Measurements from ENCODE around the gene RPS28.
"Not testable (repeated sequence)": the region's sequence is repeated elsewhere in the genome, so short reads cannot be mapped to it uniquely, and the experiment has no call there.

Gene RPS28

DNA sequence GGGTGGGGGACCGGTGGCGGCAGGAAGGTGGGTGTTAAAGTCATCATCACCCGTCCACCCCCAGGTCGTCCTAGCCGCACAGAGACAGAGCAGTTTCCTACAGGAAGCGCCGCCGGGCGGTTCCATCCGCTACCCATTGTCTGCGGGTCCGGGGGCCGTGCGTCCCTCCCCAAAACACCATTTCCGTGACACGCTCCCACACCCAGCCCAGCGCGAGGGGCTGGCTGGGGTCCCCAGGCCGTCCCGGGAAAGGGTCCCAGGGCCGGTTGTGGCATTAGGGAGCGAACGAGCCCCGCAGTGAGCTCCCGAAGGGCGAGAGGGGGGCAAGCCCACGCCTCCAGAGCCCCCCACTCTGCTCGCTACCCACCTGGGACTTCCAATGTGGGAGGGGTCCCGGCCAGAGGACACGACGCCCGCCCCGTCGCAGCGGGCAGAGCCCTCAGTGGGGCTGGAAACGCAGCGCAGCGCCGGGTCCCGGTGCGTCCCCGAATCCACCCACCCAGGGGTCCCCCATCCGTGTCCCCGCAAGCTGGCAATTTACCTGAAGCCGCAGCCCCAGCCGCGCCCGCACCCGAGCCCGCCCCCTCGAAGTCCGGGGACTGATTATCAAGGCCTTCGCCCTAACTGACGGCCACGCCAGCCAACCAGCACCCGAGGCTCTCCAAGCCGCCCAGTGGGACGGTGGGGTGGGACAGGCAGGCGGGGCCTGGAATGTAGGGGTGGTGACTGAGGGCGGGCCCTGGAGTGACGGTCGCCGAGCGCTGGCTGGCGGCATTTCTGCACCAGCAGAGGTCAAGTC, 21.6 kb downstream of the RPS28 start, which contains the start of gene KANK3:
TSS of gene KANK3 (minus strand) at position 579 of the 799 bp plus-strand sequence. CDS start 5,434 bp downstream, outside the sequence.
- DNase-seq (ENCODE audit: low read depth): peak; percentile 79

DNA sequence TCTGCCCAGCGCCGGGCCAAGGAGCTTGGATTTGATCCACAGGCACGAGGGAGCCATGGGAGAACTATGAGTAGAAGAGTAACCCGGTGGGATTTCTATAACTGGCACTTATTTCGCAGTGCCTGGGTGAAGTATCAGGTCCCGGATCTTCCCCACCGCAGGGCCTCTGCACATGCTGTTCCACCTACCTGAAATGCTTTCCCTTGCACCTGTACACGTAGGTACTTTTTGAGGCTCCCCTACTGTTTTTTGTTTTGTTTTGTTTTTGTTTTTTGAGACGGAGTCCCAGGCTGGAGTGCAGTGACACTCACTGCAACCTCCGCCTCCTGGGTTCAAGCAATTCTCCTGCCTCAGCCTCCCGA, 22.2 kb downstream of the RPS28 start:
- DNase-seq (ENCODE audit: low read depth): no peak

DNA sequence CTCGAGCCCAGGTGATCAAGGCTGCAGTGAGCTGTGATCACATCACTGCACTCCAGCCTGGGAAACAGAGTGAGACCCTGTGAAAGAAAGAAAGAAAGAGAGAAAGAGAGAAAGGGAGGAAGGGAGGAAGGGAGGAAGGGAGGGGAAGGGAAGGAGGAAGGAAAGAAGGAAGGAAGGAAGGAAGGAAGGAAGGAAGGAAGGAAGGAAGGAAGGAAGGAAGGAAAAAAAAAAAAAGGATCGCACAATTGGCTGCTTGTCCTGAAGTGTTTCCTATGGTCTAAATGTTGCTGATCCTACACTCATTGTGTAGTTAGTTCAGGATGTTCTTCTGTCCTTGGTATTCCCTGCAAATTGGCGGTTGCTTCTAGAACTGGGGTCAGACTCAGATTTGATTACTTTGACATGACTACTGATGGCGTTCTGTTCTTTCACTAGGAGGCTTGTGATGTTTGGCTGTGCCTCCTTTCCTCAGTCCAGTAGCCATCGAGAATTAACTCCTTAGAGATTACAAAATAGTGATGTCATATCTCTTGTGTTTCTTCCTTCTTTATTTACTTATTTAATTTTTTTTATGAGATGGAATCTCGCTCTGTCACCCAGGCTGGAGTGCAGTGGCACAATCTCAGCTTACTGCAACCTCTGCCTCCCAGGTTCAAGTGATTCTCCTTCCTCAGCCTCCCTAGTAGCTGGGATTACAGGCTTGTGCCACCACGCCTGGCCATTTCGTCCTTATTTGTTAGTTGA, 28.5 kb downstream of the RPS28 start:
- not testable (repeated sequence) for DNase-seq (ENCODE audit: low read depth)

DNA sequence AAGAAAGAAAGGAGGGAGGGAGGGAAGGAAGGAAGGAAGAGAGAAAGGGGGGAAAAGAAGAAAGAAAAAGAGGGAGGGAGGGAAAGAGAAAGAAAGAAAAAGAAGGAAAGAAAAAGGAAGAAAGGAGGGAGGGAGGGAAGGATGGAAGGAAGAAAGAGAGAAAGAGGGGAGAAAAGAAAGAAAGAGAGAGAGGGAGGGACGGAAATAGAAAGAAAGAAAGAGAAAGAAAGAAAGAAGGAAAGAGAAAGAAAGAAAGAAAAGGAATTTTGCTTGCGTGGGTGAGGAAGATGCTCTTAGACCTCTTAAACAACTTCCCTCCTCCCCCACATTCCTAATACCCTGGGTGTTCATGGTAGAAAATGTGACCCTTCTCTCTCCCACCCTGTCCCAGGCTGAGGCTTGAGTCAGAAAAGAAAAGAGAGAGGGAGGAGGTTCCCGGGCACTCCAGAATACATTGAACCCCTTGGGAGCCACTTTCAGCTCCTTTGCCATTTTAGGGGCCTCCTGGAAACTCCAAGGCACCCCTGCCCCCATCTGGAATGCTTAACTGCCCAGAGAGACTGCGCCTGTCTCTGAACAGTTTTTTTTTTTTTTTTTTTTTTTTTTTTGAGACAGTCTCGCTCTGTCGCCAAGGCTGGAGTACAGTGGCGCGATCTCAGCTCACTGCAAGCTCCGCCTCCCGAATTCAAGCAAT, 31.0 kb downstream of the RPS28 start:
- no peak for DNase-seq (ENCODE audit: low read depth)

DNA sequence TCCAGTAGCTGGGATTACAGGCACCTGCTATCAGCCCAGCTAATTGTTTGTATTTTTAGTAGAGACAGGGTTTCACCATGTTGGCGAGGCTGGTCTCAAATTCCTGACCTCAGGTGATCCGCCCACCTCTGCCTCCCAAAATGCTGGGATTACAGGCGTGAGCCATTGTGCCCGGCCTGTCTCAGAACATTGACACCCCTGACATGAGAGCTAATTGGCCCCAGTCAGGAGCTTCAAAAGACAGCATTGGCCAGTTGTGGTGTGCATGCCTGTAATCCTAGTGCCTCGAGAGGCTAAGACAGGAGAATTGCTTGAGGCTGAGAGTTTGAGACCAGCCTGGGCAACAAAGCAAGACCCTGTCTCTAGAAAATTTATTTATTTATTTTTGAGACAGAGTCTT, 31.5 kb downstream of the RPS28 start:
- DNase-seq (ENCODE audit: low read depth): not testable (repeated sequence)

DNA sequence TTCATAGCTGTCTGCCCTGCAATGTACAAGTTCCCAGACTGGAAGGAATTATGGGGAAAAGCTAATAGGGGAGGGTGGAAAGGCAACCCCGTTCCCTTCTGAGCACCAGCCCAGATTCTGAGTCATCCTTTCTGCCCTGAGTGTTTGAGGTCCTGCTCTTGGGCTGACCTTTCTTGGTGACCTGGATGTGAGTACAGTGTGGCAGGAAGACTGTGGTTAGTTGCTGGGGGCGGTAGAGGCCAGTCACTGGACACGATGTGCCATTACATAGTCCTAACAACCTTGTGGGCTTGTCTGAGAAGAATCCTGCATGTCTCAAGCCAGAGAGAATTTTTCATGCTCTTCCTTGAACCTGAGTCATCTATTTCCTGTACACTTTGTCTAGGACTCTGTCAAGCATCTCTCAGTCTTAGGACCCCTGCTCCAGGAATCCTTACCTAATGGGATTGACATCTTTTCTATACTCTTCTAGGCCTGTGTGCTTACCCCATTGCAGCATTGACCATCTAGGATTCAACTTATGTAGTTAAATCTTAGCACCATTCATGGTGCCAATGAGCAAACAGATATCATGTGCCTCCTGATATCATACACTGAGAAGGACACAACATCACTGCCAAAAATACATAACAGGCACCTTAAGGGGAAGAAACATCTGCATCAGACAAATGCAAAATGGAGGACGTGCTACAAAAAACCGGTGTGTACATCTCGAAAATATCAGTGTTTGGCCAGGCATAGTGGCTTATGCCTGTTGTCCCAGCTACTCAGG, 34.5 kb downstream of the RPS28 start:
- DNase-seq (ENCODE audit: low read depth): peak; percentile 99

DNA sequence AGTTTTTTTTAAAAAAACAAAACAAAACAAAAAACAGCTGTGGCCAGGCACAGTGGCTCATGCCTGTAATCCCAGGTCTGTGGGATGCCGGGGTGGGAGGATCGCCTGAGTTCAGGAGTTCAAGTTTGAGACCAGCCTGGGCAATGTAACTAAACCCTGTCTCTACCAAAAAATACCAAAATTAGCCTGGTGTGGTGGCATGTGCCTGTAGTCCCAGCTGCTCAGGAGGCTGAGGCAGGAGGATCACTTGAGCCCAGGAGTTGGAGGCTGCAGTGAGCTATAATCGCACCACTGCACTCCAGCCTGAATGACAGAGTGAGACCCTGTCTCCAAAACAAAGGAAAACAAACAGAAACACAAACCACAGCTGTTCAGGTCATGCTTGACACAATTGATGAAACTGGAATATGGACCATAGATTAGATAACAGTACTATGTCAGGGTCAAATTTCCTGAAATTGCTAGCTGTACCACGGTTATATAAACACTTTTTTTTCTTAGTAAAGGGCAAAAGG, 35.8 kb downstream of the RPS28 start:
- no peak for DNase-seq (ENCODE audit: low read depth)

DNA sequence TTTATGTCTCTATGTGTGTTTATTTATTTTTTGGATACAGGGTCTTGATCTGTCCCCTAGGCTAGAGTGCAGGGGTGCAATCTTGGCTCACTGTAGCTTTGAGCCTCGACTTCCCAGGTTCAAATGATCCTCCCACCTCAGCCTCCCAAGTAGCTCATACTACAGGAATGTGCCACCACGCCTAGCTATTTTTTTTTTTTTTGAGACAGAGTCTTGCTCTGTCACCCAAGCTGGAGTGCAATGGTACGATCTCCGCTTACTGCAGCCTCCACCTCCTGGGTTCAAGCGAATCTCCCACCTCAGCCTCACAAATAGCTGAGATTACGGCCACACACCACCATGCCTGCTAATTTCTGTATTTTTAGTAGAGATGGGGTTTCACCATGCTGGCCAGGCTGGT, 37.7 kb downstream of the RPS28 start:
- DNase-seq (ENCODE audit: low read depth): no peak

DNA sequence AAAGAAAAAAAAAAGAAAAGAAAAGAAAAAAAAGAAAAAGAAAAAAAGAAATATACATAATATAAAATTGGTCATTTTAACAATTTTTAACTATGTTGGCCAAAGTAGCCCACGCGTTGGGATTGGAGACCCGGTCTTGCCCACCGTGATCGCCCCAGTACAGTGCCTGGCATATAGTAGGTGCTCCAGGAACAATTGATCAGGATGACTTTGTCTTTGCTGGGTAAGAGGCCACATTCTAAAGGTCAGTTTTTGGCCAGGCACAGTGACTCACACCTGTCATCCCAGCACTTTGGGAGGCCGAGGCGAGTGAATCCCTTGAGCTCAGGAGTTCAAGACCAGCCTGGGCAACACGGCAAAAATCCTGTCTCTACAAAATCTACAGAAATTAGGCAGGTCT, 38.9 kb downstream of the RPS28 start:
- no peak for DNase-seq (ENCODE audit: low read depth)

DNA sequence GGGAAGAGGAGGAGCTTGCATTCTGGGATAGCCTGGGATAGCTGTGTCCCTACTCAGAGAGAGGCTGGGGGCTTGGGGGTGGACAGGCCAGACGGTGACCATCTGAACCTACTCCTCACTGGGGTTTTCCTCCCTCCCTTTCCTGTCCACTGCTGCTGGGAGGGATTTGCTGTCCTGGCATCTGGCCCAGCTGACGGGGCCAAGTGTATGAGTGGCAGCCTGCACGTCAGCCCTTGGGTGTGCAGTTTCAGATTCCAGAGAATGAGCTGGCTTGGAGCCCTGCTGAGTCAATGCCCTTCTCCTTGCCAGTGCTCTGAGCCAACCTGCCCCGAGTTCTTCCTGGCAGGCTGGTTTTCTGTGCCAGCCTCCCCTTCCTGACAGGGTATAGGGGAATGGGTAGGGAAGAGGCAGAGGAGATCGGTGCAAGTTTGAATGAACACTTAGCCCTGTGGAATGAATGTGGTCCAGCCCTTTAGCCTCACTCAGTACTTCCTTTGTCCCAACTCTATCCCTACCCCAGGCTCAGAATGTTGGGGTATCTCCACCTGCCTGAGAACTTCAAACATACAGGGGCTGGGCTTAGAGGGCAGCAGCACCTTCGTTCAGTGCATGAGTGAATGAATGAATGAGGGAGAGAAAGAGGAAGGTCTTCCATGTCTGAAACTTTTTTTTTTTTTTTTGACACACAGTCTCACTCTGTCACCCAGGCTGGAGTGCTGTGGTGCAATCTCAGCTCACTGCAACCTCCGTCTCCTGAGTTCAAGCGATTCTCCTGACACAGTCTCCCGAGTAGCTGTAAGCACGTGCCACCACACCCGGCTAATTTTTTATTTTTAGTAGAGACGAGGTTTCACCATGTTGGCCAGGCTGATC, 40.9 kb downstream of the RPS28 start:
- DNase-seq (ENCODE audit: low read depth): peak; percentile 94

DNA sequence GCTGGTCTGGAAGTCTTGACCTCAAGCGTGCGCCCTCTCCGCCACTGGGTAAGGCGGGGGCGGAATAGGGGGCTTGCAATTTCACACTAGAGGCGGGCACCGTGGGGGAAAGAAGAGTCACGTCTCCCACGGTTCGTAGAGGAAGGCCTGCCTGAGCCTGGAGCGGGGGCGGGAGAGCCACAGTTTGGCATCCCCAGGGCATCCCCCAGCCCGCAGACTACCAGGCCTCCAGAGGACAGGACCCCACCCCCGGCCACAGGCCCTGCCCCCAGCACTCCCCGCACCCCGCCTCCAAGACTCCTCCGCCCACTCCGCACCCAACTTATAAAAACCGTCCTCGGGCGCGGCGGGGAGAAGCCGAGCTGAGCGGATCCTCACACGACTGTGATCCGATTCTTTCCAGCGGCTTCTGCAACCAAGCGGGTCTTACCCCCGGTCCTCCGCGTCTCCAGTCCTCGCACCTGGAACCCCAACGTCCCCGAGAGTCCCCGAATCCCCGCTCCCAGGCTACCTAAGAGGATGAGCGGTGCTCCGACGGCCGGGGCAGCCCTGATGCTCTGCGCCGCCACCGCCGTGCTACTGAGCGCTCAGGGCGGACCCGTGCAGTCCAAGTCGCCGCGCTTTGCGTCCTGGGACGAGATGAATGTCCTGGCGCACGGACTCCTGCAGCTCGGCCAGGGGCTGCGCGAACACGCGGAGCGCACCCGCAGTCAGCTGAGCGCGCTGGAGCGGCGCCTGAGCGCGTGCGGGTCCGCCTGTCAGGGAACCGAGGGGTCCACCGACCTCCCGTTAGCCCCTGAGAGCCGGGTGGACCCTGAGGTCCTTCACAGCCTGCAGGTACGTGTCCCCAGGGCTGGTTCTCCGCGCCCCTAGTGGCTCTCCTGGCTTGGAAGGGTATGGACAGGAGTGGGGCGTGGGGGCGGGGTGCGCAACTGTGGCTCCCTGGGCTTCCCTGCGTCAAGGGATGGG, 42.8 kb downstream of the RPS28 start, which contains the start of gene ANGPTL4:
TSS of gene ANGPTL4 (plus strand) at position 353 of the 969 bp plus-strand sequence. CDS start at position 520, 167 bp downstream.
- DNase-seq (ENCODE audit: low read depth): no peak

DNA sequence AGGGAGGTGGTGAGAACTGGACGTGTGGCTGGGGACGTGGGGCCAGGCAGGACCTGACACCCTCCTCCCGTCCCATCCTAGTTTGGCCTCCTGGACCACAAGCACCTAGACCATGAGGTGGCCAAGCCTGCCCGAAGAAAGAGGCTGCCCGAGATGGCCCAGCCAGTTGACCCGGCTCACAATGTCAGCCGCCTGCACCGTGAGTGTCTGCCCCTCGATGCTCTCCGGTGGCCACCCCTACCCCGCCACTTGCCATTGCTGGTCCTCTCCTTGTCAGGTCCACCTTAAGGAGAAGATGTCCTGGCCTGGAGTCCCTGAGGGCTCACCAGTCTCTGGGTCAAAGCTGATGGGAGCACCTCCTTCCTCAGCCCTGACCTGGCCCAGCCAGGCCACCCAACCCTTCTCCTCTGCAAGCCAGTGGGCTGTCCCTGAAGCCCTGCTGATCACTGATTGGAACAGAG, 44.9 kb downstream of the RPS28 start:
- no peak for DNase-seq (ENCODE audit: low read depth)

DNA sequence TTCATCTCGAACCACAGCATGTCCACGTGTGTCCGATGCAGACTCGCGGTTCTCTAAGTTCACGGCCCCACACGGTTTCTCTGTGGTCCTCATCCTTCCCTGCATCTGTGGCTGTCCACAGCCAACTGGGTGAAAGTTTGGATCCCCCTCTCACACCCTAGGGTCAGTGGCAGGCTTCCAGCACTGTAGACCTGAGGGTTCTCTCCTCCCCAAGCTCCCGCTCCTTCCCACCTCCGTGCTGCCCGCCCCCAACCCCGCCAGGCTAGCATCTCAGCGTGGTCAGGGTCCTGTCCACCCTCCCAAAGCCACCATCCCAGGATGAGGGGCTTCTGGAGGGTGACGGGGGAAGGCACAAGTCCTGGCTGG, 45.6 kb downstream of the RPS28 start:
- DNase-seq (ENCODE audit: low read depth): no peak

DNA sequence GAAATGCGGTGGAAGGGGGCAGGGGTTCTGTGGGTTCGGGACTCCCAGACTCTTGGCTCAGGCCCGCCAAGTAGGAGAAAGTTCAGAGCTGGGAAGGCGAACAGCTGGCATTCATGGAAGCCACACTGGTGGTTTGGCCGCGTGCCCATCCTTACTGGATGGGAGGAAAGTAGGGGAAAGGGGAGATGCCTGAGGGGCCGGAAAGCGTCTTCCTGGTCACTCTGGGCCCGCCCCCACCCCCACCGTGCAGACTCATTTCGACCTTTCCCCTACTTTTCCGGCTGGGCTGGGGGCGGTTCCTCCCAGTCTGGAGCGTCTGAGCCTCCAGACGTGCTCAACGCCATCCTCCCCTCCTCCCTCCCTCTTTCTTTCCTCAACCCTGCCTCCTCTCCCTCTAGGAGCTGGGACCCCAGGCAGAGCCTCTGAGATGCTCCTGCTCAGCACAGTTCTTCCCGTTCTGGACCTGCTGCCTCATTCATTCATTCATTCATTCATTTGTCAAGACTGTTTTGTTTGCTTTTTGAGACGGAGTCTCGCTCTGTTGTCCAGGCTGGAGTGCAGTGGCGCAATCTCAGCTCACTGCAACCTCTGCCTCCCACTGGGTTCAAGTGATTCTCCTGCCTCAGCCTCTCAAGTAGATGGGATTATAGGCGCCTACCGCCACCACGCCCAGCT, 46.2 kb downstream of the RPS28 start:
- peak; percentile 89 for DNase-seq (ENCODE audit: low read depth)

DNA sequence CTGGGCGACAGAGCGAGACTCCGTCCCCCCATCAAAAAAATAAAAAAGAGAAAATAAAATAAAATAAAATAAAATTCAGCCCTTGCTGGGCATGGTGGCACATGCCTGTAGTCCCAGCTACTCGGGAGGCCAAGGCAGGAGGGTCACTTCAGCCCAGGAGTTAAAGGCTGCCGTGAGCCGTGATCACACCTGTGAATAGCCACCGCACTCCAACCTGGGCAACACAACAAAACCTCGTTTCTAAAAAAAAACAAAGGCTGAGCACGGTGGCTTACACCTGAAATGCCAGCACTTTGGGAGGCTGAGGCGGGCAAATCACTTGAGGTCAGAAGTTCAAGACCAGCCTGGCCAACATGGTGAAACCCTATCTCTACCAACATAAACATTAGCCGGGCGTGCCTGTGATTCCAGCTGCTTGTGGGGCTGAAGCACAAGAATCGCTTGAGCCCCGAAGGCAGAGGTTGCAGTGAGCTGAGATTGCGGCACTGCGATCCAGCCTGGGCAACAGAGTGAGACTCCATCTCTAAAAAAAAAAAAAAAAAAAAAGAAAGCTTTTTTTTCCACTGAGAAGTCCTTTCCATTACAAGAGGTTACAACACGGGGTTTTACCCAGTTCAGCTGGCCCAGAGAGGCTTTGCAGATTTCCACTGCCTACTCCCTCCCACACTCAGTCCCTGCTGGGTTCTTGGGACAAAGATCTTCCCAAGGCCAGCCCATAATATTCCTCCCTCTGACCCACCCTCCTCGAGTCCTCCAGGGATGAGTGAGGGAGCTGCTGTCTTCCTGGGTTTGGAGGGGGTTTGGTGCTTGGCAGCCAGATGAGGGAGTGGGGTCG, 49.1 kb downstream of the RPS28 start:
- no peak for DNase-seq (ENCODE audit: low read depth)

DNA sequence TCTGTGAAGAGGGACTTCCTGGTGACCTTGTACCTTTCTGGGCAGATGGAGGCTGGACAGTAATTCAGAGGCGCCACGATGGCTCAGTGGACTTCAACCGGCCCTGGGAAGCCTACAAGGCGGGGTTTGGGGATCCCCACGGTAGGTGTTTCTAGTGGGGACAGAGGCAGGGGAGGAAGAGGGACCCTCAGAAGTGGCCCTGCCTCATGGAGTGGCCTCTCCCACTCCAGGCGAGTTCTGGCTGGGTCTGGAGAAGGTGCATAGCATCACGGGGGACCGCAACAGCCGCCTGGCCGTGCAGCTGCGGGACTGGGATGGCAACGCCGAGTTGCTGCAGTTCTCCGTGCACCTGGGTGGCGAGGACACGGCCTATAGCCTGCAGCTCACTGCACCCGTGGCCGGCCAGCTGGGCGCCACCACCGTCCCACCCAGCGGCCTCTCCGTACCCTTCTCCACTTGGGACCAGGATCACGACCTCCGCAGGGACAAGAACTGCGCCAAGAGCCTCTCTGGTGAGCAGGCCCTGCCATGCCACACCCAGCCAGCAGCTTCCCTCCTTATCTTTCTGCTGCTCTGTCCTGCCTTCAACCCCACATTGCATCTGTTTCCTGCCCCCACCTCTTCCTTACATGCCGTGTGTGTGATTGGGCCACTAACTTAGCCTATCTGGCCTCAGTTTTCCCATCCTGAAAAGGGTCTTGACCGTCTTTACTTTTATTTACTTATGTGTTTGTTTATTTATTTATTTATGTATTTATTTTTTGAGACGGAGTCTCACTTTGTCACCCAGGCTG, 49.9 kb downstream of the RPS28 start:
- no peak for DNase-seq (ENCODE audit: low read depth)
